Endothelial cell (in vitro differentiated cells): ENCODE measurements around the gene C1orf210. TPM values are rescaled to one million over a fixed set of nuclear protein-coding genes. Genes with fewer than 3 reads are reported as not detected.

Experiments used
- DNase-seq: peaks from one replicate; pipeline ENCODE4 v3.0.0; 2021; ENCODE audit warnings: low spot score
- H3K27ac Mint-ChIP-seq: one replicate; pipeline ENCODE4 v1.8.0; 2021; ENCODE audit warnings: mixed read lengths, inconsistent platforms; ENCODE audit not compliant: unreplicated experiment
- H3K27me3 Mint-ChIP-seq: one replicate; pipeline ENCODE4 v1.8.0; 2021; ENCODE audit warnings: mild to moderate bottlenecking, moderate library complexity, mixed read lengths, inconsistent platforms; ENCODE audit not compliant: unreplicated experiment
- H3K36me3 Mint-ChIP-seq: one replicate; pipeline ENCODE4 v1.8.0; 2021; ENCODE audit warnings: mild to moderate bottlenecking, low read depth, mixed read lengths, inconsistent platforms; ENCODE audit not compliant: unreplicated experiment
- H3K4me1 Mint-ChIP-seq: one replicate; pipeline ENCODE4 v1.8.0; 2021; ENCODE audit warnings: mild to moderate bottlenecking, mixed read lengths, inconsistent platforms; ENCODE audit not compliant: unreplicated experiment
- H3K4me3 Mint-ChIP-seq: one replicate; pipeline ENCODE4 v1.8.0; 2021; ENCODE audit warnings: mild to moderate bottlenecking, mixed read lengths, inconsistent platforms; ENCODE audit not compliant: unreplicated experiment
- H3K9me3 Mint-ChIP-seq: one replicate; pipeline ENCODE4 v1.8.0; 2021; ENCODE audit warnings: mixed read lengths, inconsistent platforms; ENCODE audit not compliant: unreplicated experiment
- total RNA-seq: library from RNA; stranded (reverse); fragmentation: NEBNext Ultra II Directional; extraction: Animal tissue kit (Norgen Biotek cat#: 25700); gene quantifications from one replicate; pipeline ENCODE4 v1.2.1, GENCODE V29; 2021; ENCODE audit not compliant: unreplicated experiment
- TF ChIP-seq, protein P1 (sequence below): fragments of 200-600 bp; sonication (generic); IDR thresholded peaks from one replicate; pipeline ENCODE4 v1.5.0; 2021; ENCODE audit warnings: antibody characterized with exemption; ENCODE audit not compliant: unreplicated experiment

C1orf210 gene
- total RNA-seq, 1 donor from 2014 or later: not detected

DNA sequence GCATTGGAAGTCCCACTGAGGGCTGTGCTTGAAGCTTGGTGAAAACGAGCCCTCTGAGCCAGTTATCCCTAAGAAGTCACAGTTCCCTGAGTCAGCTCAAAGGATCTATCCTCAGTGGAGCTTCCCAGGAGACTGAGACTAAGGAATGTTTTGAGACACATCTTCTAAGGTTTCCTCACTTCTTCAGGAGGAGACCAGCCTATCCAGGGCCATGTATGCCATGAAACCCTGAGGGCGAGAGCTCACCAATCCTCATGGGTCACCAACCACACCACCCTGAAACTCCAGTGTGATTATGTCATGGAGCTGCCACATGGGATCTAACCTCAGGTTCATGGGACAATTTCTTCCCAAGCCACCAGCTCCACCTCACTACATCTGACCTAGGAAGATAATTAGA is 7.8 kb upstream of the C1orf210 start:
- peaks cover 36% of the 10 kb centered on the region for H3K4me1 Mint-ChIP-seq

DNA sequence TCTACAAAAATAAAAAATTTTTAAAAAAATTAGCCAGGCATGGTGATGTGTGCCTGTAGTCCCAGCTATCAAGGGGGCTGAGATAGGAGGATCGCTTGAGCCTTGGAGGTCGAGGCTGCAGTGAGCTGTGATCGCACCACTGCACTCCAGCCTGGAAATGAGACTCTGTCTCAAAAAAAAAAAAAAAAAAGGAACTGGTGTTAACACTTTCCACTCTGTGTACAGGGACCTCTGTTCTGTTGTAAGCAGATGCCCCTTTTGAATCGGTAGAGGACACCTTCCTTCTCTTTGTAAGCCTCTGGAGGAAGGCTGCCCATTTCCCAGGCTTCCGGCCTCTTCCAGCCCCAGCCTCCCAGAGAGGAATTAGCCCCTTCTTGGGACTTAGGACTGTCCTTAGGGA is 7.3 kb upstream of the C1orf210 start:
- no peaks in the 10 kb centered on the region for H3K9me3 Mint-ChIP-seq
- TF ChIP-seq, protein P1, sequence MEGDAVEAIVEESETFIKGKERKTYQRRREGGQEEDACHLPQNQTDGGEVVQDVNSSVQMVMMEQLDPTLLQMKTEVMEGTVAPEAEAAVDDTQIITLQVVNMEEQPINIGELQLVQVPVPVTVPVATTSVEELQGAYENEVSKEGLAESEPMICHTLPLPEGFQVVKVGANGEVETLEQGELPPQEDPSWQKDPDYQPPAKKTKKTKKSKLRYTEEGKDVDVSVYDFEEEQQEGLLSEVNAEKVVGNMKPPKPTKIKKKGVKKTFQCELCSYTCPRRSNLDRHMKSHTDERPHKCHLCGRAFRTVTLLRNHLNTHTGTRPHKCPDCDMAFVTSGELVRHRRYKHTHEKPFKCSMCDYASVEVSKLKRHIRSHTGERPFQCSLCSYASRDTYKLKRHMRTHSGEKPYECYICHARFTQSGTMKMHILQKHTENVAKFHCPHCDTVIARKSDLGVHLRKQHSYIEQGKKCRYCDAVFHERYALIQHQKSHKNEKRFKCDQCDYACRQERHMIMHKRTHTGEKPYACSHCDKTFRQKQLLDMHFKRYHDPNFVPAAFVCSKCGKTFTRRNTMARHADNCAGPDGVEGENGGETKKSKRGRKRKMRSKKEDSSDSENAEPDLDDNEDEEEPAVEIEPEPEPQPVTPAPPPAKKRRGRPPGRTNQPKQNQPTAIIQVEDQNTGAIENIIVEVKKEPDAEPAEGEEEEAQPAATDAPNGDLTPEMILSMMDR: no peak
- DNase-seq: no peak
- peaks cover 33% of the 10 kb centered on the region for H3K4me1 Mint-ChIP-seq
- H3K36me3 Mint-ChIP-seq: no peaks in the 10 kb centered on the region
- H3K27ac Mint-ChIP-seq: no peak overlapping the region
- peaks cover 1% of the 10 kb centered on the region for H3K27me3 Mint-ChIP-seq
- no peak overlapping the region for H3K4me3 Mint-ChIP-seq

More for the DNA sequence above, 7.8 kb upstream of the C1orf210 start:
- Mint-ChIP-seq H3K27ac (no peak overlapping the region), H3K27me3 (no peaks in the 10 kb centered on the region), H3K9me3 (no peaks in the 10 kb centered on the region), H3K36me3 (no peaks in the 10 kb centered on the region), H3K4me3 (peak overlapping the region; percentile 74)
- no peak for DNase-seq
- TF ChIP-seq, protein P1: no peak

DNA sequence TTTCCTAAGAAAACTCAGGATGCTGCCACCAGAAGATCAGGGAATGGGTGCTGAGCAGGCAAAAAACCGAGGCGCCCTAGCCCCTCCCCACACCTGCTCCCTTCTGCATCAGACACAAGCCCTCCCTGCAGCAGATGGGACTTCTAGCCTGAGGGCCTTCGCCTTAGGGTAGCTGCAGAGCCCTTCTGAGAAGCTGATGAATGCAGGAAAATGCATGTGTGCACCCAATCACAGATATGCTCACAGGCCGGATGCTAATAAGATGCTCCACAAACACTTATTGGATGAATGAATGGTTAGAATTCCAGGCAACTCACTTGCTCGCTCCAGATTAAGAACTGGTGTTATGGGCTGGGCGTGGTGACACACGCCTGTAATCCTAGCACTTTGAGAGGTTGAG is 6.8 kb upstream of the C1orf210 start:
- Mint-ChIP-seq H3K27ac (no peak overlapping the region), H3K4me1 (peaks cover 31% of the 10 kb centered on the region), H3K9me3 (no peaks in the 10 kb centered on the region), H3K36me3 (no peaks in the 10 kb centered on the region), H3K4me3 (no peak overlapping the region), H3K27me3 (peaks cover 3% of the 10 kb centered on the region)
- no peak for DNase-seq
- TF ChIP-seq, protein P1: no peak

DNA sequence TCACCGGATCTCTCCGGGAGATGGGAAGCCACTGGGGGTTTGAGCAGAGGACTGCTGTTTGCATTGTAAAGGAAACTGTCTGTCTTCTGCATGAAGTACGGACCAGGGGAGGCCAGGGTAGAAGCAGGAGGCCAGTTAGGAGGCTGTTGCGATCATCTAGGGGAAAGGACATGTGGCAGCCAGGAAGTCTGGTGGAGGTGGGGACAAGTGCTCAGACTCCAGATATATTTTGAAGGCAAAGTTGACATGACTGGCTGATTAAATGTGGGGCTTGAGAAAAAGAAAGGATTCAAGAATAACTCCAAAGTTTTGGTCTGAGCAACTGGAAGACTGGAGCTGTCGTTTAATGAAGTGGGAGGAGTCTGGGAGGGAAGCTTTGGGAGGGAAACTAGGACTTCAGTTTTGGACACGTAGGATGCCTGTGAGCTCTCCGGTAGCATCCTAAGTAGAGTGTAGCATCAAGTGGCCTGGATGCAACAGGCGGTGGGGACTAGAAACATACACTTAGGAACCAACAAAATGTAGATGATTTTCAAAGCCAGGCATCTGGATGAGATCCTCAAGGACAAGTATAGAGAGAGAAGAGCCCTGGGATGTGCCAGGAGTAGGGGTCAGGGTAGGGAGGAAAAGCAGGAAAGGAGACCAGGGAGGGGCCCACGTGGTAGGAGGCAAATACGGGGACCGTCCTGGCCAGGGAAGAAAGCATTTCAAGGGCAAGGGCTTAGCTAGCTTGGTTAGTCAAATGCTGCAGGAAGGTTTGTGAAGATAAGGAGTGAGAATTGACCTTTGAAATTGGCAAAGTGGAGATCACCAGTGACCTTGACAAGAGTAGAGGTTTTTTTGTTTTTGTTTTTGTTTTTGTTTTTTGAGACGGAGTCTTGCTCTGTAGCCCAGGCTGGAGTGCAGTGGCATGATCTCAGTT is 3.7 kb upstream of the C1orf210 start:
- TF ChIP-seq, protein P1: no peak
- H3K9me3 Mint-ChIP-seq: no peaks in the 10 kb centered on the region
- no peaks in the 10 kb centered on the region for H3K36me3 Mint-ChIP-seq
- no peak overlapping the region for H3K27ac Mint-ChIP-seq
- DNase-seq: no peak
- H3K4me3 Mint-ChIP-seq: no peak overlapping the region
- H3K4me1 Mint-ChIP-seq: peaks cover 11% of the 10 kb centered on the region
- peaks cover 8% of the 10 kb centered on the region for H3K27me3 Mint-ChIP-seq

DNA sequence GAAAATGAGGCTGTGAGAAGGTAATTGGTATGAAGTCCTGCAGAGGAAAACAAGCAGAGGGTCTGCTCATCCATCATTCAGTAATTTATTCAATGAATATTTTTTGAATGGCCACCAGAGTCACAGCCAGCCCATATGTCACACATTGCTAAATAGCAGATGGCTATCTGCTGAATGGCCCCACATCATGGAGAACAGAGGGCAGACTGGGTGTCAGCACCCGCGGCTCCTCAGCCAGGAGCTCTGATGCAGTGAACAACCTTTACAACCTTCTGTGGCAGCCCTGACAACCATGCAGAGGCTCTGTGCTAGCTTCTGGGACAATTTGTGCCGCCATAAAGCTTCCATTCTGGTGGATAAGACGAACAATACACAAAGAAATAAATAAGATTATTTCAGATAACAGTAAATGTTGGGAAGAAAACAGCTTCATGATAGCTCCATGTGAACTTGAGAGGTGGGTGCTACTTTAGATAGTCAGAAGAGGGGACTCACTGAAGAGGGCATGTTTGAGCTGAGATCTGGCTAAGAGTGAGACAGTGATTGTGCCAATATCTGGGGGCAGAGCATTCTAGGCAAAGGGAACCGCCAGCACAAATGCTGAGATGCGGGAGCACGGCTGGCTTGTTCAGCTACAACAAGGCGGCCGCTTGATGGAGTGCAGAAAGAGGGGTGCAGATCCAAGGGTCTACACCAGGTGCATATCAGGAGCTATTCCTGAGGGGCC is 2.8 kb upstream of the C1orf210 start:
- H3K4me3 Mint-ChIP-seq: no peak overlapping the region
- H3K27me3 Mint-ChIP-seq: peaks cover 8% of the 10 kb centered on the region
- H3K4me1 Mint-ChIP-seq: peaks cover 9% of the 10 kb centered on the region
- H3K36me3 Mint-ChIP-seq: no peaks in the 10 kb centered on the region
- H3K27ac Mint-ChIP-seq: no peak overlapping the region
- TF ChIP-seq, protein P1: no peak
- no peak for DNase-seq
- no peaks in the 10 kb centered on the region for H3K9me3 Mint-ChIP-seq
